Neutrophil (primary cell): Measurements from ENCODE around the gene MALRD1.

ENCODE experiments used
- H3K27ac ChIP-seq: fragments of 200-600 bp; sonication (generic); 2 replicates; pipeline ENCODE4 v1.5.1; 2016; ENCODE audit warnings: mild to moderate bottlenecking, moderate library complexity
- H3K27me3 ChIP-seq: fragments of 200-600 bp; sonication (generic); 2 replicates; pipeline ENCODE4 v1.6.0; 2016; ENCODE audit warnings: mild to moderate bottlenecking
- H3K36me3 ChIP-seq: fragments of 200-600 bp; sonication (generic); 2 replicates; pipeline ENCODE4 v1.5.1; 2017
- H3K4me1 ChIP-seq, 2 experiments: fragments of 200-600 bp in 1 of 2; sonication (generic) in 1 of 2; 1 replicate in 1 of 2; 2 replicates in 1 of 2; pipeline versions ENCODE4 v1.5.1 to v1.6.1; 2013 to 2016; ENCODE audit warnings: low read depth in 1 of 2, low read length in 1 of 2, mild to moderate bottlenecking in 1 of 2, moderate library complexity in 1 of 2; ENCODE audit not compliant: control insufficient read depth in 1 of 2, insufficient read depth in 1 of 2
- H3K4me3 ChIP-seq, 2 experiments: fragments of 200-600 bp in 1 of 2; sonication (generic) in 1 of 2; 1 replicate in 1 of 2; 2 replicates in 1 of 2; pipeline ENCODE4 v1.5.1; 2013 to 2016; ENCODE audit warnings: low read depth in 1 of 2, low read length in 1 of 2, mild to moderate bottlenecking in 1 of 2, moderate library complexity in 1 of 2
- H3K9me3 ChIP-seq: fragments of 200-600 bp; sonication (generic); 2 replicates; pipeline ENCODE4 v1.5.1; 2016
- CTCF ChIP-seq: fragments of 200-600 bp; sonication (generic); IDR thresholded peaks from 2 replicates; pipeline ENCODE4 v1.5.1; 2016; ENCODE audit warnings: antibody characterized with exemption

Gene MALRD1

GRCh38 chr10:19668116-19668515 is 619.5 kb downstream of the MALRD1 start:
- H3K27ac ChIP-seq = no peak overlapping the region
- H3K9me3 ChIP-seq = no peaks in the 10 kb centered on the region
- no peak for TF ChIP-seq CTCF
- H3K4me1 ChIP-seq = no peaks in the 10 kb centered on the region
- H3K36me3 ChIP-seq = no peaks in the 10 kb centered on the region
- no peak overlapping the region for H3K4me3 ChIP-seq
- no peaks in the 10 kb centered on the region for H3K27me3 ChIP-seq

DNA sequence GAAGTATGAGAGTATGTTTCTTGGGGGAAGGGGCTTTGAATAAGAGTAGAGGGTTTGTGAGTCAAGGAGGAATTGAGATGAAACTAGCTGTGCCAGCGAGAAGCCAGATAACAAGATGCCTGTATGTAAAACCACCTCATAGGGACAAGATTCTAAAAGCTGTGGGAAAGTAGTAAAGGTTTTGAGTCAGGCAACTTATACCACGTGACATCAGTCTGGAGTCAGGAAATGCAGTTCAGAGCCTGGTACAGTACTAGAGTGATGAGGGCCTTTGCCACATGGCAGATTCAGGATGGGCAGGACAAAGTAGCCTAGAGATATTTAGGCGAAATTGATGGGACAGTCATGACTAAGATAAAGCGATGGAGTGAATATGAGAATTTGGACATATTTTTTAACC is 627.5 kb downstream of the MALRD1 start:
- no peaks in the 10 kb centered on the region for H3K36me3 ChIP-seq
- H3K27me3 ChIP-seq = no peaks in the 10 kb centered on the region
- no peak for TF ChIP-seq CTCF
- no peak overlapping the region for H3K27ac ChIP-seq
- H3K9me3 ChIP-seq = no peaks in the 10 kb centered on the region
- no peak overlapping the region for H3K4me3 ChIP-seq
- peaks cover 9 to 17% of the 10 kb centered on the region in 2 experiments for H3K4me1 ChIP-seq

DNA sequence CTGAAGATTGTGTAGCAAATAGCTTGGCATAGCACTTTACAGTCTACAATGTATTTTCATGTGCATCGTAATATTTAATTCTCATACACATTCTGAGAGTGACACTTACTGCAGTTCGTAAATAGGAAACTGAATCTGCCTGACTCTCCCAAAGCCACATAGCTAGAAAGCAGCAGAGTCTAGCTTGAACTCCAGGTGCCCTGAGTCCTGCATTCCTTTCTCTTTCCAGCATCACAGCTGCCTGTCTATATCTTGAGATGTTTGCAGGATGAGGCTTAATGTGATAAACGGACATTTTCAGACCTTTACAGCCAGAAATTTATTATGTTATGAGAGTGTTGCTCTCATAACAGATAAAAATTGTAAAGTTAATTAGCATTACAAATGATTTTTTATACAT is 634.8 kb downstream of the MALRD1 start:
- no peak overlapping the region for H3K4me3 ChIP-seq
- TF ChIP-seq CTCF = no peak
- H3K36me3 ChIP-seq = no peaks in the 10 kb centered on the region
- no peaks in the 10 kb centered on the region for H3K27me3 ChIP-seq
- no peak overlapping the region for H3K27ac ChIP-seq
- no peaks in the 10 kb centered on the region for H3K4me1 ChIP-seq
- H3K9me3 ChIP-seq = no peaks in the 10 kb centered on the region

GRCh38 chr10:19683960-19684359 is 635.4 kb downstream of the MALRD1 start:
- Histone ChIP-seq H3K4me1 (no peaks in the 10 kb centered on the region), H3K4me3 (no peak overlapping the region), H3K9me3 (no peaks in the 10 kb centered on the region), H3K27me3 (no peaks in the 10 kb centered on the region), H3K36me3 (no peaks in the 10 kb centered on the region), H3K27ac (no peak overlapping the region)
- no peak for TF ChIP-seq CTCF

DNA sequence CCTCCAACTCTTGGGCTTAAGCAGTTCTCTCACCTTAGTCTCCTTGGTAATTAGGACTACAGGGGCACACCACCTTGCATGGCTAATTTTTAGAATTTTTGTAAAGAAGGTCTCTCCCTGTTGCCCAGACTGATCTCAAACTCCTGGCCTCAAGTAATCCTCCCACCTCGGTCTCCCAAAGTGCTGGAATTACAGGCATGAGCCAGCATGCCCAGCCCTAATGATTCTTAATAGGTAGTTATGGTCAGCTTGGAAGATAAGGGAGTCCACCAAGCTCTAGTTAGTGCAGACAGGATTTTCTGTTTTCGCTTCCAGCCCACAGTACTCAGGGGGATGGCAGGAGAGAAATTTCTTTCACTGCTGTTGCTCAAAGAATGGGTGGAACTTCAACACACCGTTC is 639.7 kb downstream of the MALRD1 start:
- H3K27me3 ChIP-seq = no peaks in the 10 kb centered on the region
- H3K4me1 ChIP-seq = no peaks in the 10 kb centered on the region
- H3K4me3 ChIP-seq = no peak overlapping the region
- H3K9me3 ChIP-seq = no peaks in the 10 kb centered on the region
- no peak for TF ChIP-seq CTCF
- H3K27ac ChIP-seq = no peak overlapping the region
- no peaks in the 10 kb centered on the region for H3K36me3 ChIP-seq

- no peak overlapping the region for H3K27ac ChIP-seq
- H3K4me1 ChIP-seq = no peaks in the 10 kb centered on the region
- no peaks in the 10 kb centered on the region for H3K9me3 ChIP-seq
- H3K36me3 ChIP-seq = no peaks in the 10 kb centered on the region
- H3K27me3 ChIP-seq = no peaks in the 10 kb centered on the region
- H3K4me3 ChIP-seq = no peak overlapping the region
- TF ChIP-seq CTCF = no peak
These were observed 640.6 kb downstream of the MALRD1 start for GRCh38 chr10:19689231-19689630.
